HG03460 (cell line): ENCODE measurements around the gene ZSWIM1.
A peak's percentile ranks its signal among the peaks of the same experiment; 100 is the strongest.
"Not testable (repeated sequence)": the region's sequence is repeated elsewhere in the genome, so short reads cannot be mapped to it uniquely, and the experiment has no call there.

Experiments used
- ATAC-seq: cut with Tn5 transposase; IDR thresholded peaks from one replicate; pipeline ENCODE4 v1.9.1; 2021; ENCODE audit not compliant: unreplicated experiment

ZSWIM1 gene

DNA sequence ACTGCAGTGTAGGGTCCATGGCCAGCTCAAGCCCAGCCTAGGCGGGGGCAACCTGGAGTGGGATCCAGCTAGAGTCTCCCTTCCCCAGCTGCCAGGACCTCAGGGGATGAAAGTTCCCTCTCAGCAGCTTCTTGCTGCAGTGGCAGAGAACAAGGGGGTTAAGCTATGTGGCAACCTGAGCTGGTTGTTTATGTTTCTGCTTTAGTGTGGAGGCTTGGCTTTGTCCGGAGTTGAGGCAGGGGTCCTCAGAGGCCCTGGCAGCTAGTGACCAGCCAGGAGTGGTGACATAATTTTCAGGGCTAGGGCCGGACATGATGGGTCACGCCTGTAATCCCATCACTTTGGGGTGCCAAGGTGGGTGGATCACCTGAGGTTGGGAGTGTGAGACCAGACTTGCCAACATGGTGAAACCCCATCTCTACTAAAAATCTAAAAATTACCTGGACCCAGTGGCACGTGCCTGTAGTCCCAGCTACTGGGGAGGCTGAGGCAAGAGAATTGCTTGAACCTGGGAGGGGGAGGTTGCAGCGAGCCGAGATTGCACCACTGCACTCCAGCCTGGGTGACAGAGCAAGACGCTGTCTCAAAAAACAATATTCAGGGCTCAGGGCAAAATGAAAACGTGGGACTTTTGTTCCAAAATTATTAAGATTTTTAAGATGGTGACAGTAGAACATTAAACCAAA lies 44.9 kb downstream of the ZSWIM1 start:
- no peak for ATAC-seq

DNA sequence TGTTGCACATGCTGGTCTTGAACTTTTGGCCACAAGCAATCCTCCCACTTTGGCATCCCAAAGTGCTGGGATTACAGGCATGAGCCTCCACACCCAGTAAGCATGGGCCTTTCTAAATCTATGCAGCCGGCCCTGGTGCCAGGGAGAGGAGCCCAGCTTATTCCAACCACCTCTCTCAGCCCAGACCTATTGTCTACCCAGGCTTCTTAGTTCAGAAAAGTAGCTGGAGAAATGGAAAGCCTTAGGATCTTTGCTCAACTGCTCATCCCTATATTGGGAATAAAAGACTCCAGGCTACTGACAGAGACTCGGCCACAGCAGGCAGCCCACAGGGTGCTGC lies 45.7 kb downstream of the ZSWIM1 start:
- ATAC-seq, result no peak

DNA sequence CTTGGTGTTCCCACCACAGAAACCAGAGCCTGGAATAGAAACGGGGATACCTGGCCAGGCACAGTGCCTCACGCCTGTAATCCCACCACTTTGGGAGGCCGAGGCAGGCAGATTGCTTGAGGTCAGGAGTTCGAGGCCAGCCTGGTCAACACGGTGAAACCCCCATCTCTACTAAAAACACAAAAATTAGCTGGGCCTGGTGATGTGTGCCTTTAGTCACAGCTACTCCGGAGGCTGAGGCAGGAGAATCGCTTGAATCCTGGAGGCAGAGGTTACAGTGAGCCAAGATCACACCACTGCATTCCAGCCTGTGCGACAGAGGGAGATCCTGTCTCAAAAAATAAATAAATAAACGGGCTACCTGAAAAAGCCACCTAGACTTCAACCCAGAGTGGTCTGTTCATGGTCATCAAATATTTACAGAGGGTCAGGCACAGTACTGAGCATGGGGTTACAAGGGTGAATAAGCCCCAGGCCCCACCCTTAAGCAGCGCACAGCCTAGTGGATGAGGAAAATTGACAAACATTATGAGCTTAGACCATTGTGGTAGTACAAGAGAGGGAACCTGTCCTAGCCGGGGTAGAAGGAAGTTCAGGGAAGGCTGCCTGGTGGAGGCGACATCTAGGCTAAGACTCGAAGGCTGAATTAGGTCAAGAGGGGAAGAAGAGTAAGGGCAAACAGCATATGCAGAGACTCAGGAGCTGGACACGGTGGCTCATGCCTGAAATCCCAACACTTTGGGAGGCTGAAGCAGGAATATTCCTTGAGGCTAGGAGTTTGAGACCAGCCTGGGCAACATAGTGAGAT lies 46.2 kb downstream of the ZSWIM1 start:
- no peak for ATAC-seq

DNA sequence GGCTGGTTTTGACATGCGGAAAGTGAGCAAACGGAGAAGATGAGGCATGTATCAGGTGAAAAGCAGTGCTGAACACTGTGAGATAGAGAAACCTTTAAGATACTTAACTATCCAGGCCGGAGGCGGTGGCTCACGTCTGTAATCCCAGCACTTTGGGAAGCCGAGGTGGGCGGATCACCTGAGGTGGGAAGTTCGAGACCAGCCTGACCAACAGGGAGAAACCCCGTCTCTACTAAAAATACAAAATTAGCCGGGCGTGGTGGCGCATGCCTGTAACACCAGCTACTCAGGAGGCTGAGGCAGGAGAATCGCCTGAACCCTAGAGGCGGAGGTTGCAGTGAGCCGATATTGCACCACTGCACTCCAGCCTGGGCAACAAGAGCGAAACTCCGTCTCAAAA lies 50.7 kb downstream of the ZSWIM1 start:
- ATAC-seq, result not testable (repeated sequence)

DNA sequence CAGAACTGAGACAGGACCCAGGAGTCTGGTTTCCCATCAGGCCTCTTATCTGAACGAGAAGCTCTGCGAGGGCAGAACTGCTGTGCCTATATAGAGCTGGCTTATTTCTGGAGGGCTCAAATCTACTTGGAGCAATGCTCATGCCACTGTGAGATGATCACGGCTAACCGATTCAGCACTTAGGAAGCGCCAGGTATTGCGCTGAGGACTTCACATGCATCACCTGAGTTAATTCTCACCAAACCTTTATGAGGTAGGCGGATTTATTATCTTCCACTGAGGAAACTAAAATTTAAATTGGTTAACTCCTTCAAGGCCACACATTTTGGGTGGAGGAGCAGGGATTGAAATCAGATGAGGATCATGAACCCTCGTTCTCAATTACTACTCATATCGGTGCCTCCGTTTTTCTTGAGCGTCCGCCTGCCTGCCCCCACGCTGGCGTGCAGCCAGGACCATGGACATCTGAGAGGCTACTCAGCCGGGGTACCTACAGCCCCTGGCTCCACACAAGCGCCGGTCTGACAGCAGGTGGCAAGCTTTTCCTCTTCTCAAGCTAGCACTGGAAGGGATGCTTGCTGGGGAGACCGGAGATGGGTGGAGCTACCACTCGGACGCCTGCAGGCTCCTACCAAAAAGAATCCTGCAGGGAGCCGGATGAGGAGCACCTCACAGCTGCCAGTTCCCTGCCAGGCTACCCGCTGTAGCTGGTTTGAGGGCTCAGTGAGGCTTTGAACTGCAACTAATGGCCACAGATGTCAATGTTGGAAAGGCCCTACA lies 52.4 kb downstream of the ZSWIM1 start:
- peak; percentile 32 for ATAC-seq

DNA sequence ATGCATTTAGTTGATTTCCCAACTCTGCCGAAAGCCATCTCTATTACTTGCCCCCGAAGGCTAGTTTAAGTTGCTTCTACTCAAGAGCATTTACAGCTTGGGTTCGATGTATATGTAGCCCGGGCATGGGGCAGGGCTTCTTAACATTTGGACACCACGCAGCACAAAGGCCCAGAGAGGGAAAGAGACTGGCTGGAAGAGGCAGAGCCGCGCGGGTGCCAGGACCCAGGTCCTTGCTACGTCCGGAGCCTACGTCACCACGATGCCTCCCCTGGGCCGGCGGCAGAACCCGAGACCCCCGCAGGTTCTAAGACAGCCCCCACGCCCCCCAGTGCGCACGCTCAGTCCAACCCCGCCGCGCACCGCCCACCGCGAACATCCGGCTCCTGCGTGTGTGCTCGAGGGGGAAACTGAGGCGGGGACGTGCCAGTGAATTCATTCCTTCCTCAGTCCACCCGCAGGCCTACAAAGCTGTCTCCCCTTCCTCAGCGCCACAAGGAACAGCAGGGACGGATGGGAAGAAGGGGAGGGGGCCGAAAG lies 53.1 kb downstream of the ZSWIM1 start:
- peak; percentile 21 for ATAC-seq
